ENCODE measurements around the gene TECPR1.

The TECPR1 gene

GRCh38 chr7:98217623-98218582, 34.1 kb downstream of the TECPR1 start:
- Histone ChIP-seq H3K79me2 (ENCODE audit: insufficient read depth, low read length) (no peaks in the 10 kb centered on the region), H3K9me3 (ENCODE audit: low read length) (peaks cover 5% of the 10 kb centered on the region; the same call in 1 of the 2 replicates), H3K36me3 (ENCODE audit: insufficient read depth, low read length) (peaks cover 19% of the 10 kb centered on the region; the same call in 1 of the 2 replicates), H3K9ac (ENCODE audit: low read length) (no peak overlapping the region), H4K20me1 (ENCODE audit: insufficient read depth, low read length) (peaks cover 4% of the 10 kb centered on the region), H3K4me1 (ENCODE audit: insufficient read depth, low read length, severe bottlenecking) (no peaks in the 10 kb centered on the region), H3K27me3 (ENCODE audit: insufficient read depth, low read length) (peaks cover 13% of the 10 kb centered on the region; the same call in 1 of the 2 replicates), H3K9me2 (ENCODE audit: low read depth, low read length) (no peaks in the 10 kb centered on the region), H3K4me2 (ENCODE audit: low read length) (no peak overlapping the region), H3K27ac (ENCODE audit: low read depth, low read length, poor library complexity, severe bottlenecking) (no peak overlapping the region), H3K4me3 (ENCODE audit: low read depth, low read length, poor library complexity, severe bottlenecking) (no peak overlapping the region), H2AFZ (ENCODE audit: low read length) (no peak overlapping the region), H3F3A (ENCODE audit: insufficient read depth, low read length) (peaks cover 7% of the 10 kb centered on the region; the same call in 1 of the 2 replicates)
- TF ChIP-seq, protein P1, sequence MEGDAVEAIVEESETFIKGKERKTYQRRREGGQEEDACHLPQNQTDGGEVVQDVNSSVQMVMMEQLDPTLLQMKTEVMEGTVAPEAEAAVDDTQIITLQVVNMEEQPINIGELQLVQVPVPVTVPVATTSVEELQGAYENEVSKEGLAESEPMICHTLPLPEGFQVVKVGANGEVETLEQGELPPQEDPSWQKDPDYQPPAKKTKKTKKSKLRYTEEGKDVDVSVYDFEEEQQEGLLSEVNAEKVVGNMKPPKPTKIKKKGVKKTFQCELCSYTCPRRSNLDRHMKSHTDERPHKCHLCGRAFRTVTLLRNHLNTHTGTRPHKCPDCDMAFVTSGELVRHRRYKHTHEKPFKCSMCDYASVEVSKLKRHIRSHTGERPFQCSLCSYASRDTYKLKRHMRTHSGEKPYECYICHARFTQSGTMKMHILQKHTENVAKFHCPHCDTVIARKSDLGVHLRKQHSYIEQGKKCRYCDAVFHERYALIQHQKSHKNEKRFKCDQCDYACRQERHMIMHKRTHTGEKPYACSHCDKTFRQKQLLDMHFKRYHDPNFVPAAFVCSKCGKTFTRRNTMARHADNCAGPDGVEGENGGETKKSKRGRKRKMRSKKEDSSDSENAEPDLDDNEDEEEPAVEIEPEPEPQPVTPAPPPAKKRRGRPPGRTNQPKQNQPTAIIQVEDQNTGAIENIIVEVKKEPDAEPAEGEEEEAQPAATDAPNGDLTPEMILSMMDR (IDR thresholded peaks at IDR 0.05; ENCODE audit: low read length), result no peak
- TF ChIP-seq EZH2 (IDR thresholded peaks at IDR 0.05; ENCODE audit: borderline replicate concordance, low read length), result no peak

DNA sequence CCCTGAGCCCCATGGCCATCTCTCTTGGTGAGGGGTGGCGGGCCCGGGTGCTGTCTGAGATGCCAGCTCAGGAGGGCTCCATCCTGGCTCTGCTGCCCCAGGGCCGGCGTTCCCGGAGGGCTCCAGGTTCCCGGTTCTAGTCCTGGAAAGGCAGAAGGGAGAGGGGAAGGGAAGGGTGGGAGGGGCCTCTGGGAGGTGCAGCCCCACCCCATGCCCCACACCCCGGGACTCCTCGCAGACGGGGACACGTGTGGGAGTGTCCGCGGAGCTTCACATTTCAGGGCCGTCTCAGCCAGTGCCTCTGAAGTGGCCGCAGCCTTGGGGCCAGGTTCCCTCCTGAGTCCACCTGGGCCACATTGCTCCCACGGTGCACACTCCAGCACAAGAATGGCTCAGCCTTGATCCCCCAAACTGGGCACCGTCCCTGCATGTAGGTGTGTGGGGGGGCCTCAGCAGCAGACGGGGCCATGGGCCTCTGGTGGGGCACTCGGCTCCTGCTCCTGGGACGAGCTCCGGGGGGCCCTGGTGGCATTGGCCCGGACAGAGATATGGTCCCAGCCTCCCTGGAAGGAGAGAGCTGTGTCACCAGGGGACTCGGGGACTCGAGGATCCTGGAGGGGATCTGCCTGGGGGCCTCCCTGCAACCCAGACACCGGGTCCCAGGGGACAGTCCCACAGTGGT, 35.0 kb downstream of the TECPR1 start:
- Histone ChIP-seq H3F3A (ENCODE audit: insufficient read depth, low read length) (peaks cover 7% of the 10 kb centered on the region; the same call in 1 of the 2 replicates), H3K27ac (ENCODE audit: low read depth, low read length, poor library complexity, severe bottlenecking) (no peak overlapping the region), H3K79me2 (ENCODE audit: insufficient read depth, low read length) (no peaks in the 10 kb centered on the region), H3K4me2 (ENCODE audit: low read length) (no peak overlapping the region), H2AFZ (ENCODE audit: low read length) (no peak overlapping the region), H3K4me1 (ENCODE audit: insufficient read depth, low read length, severe bottlenecking) (no peaks in the 10 kb centered on the region), H3K4me3 (ENCODE audit: low read depth, low read length, poor library complexity, severe bottlenecking) (no peak overlapping the region), H3K9me2 (ENCODE audit: low read depth, low read length) (no peaks in the 10 kb centered on the region), H3K9ac (ENCODE audit: low read length) (no peak overlapping the region), H3K36me3 (ENCODE audit: insufficient read depth, low read length) (peaks cover 19% of the 10 kb centered on the region; the same call in 1 of the 2 replicates), H4K20me1 (ENCODE audit: insufficient read depth, low read length) (peaks cover 4% of the 10 kb centered on the region), H3K9me3 (ENCODE audit: low read length) (peaks cover 5% of the 10 kb centered on the region; the same call in 1 of the 2 replicates), H3K27me3 (ENCODE audit: insufficient read depth, low read length) (peaks cover 13% of the 10 kb centered on the region; the same call in 1 of the 2 replicates)
- TF ChIP-seq, protein P1 (IDR thresholded peaks at IDR 0.05; ENCODE audit: low read length), result no peak
- TF ChIP-seq EZH2 (IDR thresholded peaks at IDR 0.05; ENCODE audit: borderline replicate concordance, low read length), result no peak

DNA sequence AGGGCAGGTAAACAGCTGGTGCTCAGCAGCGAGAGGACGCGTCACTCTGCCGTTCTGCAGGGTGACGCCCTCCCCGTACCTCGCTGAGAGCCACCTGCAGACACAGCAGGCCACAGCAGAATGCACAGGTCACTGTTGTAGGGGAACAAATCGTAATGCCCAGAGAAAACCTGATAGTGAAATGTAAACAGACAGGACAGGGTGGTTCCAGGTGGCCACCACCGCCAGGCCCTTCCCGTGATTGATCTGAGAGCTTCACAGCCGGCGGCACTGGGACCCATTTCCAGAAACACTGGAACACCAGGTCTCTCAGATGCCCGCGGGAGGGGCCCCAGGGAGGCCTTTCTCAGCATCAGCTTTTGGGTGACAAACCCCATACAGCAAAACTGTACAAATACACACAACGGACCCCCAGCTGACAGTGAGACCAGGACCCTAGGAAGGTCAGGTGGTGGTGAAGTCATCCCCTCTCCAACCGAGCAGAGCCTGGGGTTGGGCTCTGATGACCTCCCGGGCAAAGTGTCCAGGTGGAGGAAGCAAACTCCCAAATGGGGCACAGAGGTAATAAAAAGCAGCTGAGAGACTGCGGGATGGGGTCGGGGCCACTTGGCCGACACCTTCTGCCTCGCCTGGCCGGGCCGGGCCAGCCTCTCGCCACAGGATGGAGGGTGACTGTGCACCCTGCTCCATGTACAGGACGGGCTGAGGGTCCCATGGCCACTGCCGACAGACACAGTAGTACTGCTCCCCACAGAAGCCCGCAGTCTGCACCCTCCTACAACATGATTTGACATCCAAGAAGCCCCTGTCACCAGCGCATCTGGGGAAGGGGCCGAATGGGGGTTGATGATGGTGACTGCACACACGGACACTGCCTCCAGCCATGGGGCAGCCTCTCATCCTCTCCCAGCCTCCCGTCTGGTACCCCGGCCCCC, 36.2 kb downstream of the TECPR1 start:
- Histone ChIP-seq H3K27ac (ENCODE audit: low read depth, low read length, poor library complexity, severe bottlenecking) (no peak overlapping the region), H3K9ac (ENCODE audit: low read length) (no peak overlapping the region), H3K36me3 (ENCODE audit: insufficient read depth, low read length) (peaks cover 19% of the 10 kb centered on the region; the same call in 1 of the 2 replicates), H3K4me2 (ENCODE audit: low read length) (no peak overlapping the region), H4K20me1 (ENCODE audit: insufficient read depth, low read length) (peaks cover 4% of the 10 kb centered on the region), H3F3A (ENCODE audit: insufficient read depth, low read length) (peaks cover 7% of the 10 kb centered on the region; the same call in 1 of the 2 replicates), H3K9me2 (ENCODE audit: low read depth, low read length) (no peaks in the 10 kb centered on the region), H3K27me3 (ENCODE audit: insufficient read depth, low read length) (peaks cover 19% of the 10 kb centered on the region; the same call in 1 of the 2 replicates), H3K4me1 (ENCODE audit: insufficient read depth, low read length, severe bottlenecking) (peaks cover 5% of the 10 kb centered on the region), H3K9me3 (ENCODE audit: low read length) (peaks cover 5% of the 10 kb centered on the region; the same call in 1 of the 2 replicates), H3K4me3 (ENCODE audit: low read depth, low read length, poor library complexity, severe bottlenecking) (no peak overlapping the region), H2AFZ (ENCODE audit: low read length) (no peak overlapping the region), H3K79me2 (ENCODE audit: insufficient read depth, low read length) (no peaks in the 10 kb centered on the region)
- TF ChIP-seq, protein P1 (IDR thresholded peaks at IDR 0.05; ENCODE audit: low read length), result no peak
- no peak for TF ChIP-seq EZH2 (IDR thresholded peaks at IDR 0.05; ENCODE audit: borderline replicate concordance, low read length)
